ELF-1 (cell line): ENCODE measurements around the gene PRSS12.
"Not testable (repeated sequence)": the region's sequence is repeated elsewhere in the genome, so short reads cannot be mapped to it uniquely, and the experiment has no call there.

Experiments used
- DNase-seq: peaks from one replicate; pipeline ENCODE4 v3.0.0-alpha.2; 2016; ENCODE audit warnings: low read depth, low spot score

PRSS12 gene

DNA sequence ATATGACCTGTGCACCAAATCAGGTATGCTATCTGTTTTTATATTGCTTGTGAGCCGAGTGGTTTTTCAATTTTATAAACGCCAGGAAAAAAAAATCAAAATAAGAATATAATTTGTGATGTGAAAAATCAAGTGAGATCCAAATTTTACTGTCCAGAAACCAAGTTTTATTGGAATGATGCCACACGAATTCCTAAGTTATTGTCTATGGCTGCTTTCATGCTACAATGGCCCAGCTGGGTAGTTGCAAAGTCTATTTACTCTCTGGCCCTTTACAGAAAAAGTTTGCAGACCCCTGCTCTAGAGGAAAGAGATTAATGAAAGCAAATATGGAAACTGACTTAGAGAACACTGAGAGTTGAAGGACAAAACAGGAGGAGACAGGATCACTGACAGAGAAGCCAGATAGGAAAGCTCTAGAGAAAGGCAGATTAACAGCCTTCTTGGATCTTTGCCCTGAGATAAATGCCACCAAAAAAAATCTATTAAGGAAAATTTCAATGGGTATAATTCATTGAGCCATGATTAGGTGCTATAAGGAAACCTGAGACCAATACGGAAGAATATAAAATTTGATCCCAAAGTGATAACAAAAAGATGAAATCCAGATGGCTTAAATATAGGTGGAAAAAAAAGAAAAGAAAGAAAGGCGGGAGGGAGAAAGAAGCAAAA is 29.8 kb downstream of the PRSS12 start:
- no peak for DNase-seq

GRCh38 chr4:118318931-118319330 is 33.9 kb downstream of the PRSS12 start:
- DNase-seq = no peak

DNA sequence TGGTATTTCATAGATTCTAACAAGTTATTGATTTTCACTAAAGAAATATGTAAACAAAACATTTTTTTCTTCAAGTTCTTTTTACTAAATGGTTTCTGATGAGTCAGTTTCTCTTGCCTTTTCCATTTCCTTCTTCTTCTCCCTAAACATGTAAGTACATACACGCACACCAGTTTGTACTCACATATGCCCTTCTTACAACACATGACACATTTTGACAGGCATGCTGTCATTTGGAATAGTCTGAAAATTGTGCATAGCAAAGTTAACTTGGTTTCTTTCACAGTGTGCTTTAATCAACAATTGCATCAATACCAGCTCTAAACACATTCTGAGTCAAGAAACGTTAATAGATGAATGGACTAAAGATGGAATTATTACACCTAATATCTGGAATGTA is 35.1 kb downstream of the PRSS12 start:
- no peak for DNase-seq

- no peak for DNase-seq
Observed at GRCh38 chr4:118314221-118314620, 38.6 kb downstream of the PRSS12 start.

GRCh38 chr4:118313098-118313497 is 39.7 kb downstream of the PRSS12 start:
- DNase-seq = peak; percentile 27

DNA sequence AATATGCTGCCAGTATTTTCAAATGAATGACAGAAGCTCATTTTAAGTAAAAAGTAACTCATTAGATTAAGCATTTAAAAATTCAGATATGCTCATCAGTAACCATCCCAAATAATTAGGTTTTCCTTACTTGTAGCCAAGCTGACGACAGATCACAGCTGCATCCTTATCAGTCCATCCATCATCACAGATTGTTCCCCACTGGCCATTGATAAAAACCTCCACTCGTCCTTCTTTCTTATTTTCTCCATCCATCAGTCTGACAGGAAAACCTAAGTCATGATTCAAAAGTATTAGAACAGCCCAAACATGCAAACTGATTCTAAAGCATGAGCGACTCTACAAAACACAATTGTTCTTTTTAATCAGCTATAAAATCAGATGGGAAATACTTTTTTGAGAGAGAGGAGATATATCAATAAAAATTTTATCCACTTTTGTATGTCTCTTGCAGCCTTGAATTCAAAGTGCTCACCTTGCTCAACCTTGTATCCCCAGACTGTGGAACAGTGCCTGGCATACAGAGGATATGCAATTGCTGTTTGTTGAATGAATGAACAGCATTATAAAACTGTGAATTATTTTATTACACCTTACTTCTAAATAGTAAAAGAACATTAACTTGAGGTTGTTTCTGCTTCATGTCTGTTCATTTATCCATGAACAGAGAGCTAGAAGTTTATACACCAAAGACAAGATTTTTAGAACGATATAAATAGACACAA is 44.3 kb downstream of the PRSS12 start:
- DNase-seq = no peak

DNA sequence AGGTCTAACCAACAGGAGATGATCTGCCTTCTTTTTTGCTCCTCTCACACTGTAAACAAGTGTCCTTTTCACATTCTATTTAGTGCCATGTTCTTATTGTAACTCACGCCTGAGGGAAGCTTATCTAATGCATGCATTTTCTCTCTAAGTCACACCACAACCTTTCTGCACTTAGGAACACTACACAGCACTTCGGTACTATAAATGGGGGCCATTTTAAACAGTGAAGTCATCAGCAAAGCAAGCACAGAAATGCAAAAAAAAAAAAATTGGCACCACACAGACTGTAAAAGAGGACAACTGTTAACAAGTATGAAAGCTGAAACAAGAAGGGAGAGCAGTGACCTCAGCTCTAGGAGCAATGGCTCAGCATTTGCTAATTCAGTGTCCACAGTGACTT is 45.2 kb downstream of the PRSS12 start:
- DNase-seq = peak; percentile 14

DNA sequence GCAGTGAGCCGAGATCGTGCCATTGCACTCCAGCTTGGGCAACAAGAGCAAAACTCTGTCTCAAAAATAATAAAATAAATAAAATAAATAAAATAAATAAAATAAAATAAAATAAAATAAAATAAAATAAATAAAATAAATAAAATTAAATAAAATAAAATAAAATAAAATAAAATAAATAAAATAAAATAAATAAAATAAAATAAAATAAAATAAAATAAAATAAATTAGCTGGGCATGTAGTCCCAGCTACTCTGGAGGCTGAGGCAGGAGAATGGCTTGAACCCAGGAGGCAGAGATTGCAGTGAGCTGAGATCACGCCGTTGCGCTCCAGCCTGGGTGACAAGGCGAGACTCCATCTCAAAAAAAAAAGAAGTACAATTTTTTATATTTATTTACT is 53.2 kb downstream of the PRSS12 start:
- DNase-seq = not testable (repeated sequence)

- no peak for DNase-seq
Observed at GRCh38 chr4:118296729-118297128, 56.1 kb downstream of the PRSS12 start.

DNA sequence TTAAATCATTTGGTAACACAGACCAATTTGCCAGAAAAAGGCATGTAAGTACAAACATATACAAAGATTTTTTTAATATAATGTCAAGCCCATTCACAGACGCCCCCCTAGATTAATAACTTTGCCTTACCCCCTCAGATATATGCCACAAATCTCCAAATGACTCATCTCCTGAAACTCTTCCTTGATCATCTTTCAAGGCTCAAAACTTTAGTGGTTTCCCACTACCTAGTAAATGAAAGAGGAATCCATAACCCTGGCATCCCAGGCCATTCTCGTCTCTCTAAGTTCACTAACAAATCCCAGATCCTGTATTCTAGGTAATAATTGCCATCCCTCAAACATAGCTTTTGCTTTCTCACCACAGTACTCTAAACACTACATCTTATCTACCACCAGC is 61.9 kb downstream of the PRSS12 start:
- DNase-seq = no peak

DNA sequence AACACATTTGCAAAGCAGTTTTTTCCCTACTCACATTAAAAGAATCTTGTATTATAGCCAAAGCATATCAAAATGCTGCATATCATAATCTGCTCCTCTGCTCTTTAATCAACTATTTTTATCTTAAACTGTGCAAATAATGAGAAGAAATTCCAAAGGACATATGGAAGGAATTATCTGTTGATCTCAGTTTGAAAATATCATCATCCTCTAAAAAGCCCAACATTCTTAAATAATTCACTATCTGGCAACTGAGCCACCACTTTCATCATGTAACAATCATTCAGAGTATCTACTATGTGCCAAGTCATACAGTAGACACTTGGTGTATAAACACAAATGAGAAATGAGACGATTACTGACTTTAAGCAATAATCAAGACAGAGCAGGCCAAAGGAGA is 63.0 kb downstream of the PRSS12 start:
- DNase-seq = no peak

GRCh38 chr4:118287711-118288451 is 64.9 kb downstream of the PRSS12 start:
- no peak for DNase-seq

DNA sequence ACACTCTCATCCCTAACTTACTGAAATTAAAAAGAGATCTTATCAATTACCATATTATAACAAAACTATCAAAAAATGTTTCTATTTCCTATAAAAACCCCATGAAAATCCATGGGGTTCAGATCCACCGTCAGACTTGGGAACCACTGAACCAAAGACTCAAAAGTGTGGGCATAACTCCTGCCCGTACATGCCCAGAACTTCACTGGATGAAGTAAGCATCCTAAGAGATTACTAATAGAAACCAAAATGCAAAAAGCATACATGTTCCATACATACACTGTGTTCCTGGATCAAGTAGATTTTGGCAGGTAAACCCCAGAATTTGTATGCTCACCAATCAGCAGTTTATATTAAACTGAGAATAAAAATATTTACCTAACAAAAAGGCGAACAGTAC is 66.1 kb downstream of the PRSS12 start:
- DNase-seq = no peak

GRCh38 chr4:118285931-118286330 is 66.9 kb downstream of the PRSS12 start:
- no peak for DNase-seq

- no peak for DNase-seq
Observed at GRCh38 chr4:118284169-118284568, 68.6 kb downstream of the PRSS12 start.

GRCh38 chr4:118282692-118283091 is 70.1 kb downstream of the PRSS12 start:
- DNase-seq = no peak

DNA sequence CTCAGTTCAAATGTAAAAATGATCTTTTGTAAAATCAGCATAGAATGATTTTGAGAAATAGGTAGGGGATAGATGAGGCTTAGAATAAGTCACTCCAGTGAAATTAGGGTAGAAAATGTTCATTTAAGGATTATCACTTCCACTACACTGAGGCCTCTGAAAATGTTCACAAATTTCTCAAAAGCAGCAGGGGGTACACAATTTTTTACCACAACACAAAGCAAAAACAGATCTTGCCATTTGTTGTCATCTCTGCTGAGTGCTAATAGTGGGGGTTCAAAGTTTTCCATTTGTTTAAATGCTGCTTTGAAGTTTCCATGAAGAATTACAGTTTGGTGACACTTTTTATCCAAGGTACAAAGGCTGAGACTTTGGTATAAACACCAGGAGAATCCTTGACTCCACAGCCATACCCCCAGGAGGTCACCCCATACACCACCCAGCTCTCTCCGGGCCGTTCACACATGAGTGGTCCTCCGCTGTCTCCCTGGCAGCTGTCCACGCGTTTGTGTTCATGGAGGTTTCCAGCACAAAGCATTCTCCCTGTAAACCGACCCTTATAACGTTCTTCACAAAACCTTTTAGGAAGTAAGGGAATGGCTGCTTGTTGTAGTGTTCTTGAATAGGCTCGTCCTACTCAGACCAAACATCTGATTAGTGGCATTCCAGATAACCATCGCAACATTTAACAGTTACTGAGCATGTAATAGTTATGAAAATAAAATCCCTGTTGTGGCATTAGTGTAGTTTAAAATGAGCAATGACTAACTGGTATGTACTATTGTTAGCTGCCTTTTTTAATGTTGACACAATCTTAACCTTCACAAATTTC is 71.0 kb downstream of the PRSS12 start:
- peak; percentile 24 for DNase-seq

GRCh38 chr4:118280501-118281218 is 72.1 kb downstream of the PRSS12 start:
- DNase-seq = peak; percentile 28

DNA sequence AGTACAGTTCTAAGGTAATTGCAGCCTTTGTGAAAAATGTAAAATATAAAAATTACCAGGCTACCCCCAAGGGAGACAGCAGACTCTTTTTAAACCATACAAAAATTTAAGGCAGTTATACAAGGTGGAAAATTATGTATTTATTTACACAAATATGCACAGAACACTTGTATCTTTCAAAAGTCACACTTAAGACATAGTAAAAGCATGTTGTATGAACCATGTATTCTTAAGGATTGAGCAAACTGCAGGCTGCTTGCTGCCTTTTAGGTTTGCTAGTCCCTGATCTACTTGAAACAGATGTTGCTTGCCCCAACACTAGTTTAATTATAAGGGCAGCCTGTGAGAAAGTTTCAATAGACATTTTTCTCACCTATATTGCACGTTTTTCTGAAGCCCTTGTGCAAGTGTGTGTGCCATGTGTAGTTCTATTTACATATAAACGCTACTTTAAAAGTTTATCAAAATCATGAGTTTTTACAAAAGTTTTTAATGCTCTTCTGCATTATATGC is 72.8 kb downstream of the PRSS12 start:
- DNase-seq = no peak

DNA sequence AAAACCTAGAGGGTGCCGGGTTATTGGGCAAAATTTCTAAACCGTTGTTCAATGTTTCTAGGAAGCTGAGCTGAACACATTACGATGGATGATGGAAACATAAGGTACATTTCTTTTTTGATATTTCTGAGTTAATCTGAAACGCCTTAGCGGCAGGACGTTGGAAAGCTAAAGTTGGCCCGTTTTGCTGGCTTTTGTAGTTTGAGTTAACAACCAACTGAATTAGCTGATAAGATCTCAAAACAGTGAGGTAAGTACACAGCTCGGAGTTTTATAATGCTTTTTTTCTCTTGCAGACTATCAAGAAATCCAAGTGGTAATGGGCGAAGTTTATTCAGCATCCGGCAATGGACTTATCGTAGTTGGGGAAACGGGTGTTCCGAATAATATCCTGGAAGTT is 73.5 kb downstream of the PRSS12 start:
- DNase-seq = no peak
